ENCODE data around the gene JAK1.

The JAK1 gene

GRCh38 chr1:64917907-64918306 lies 48.4 kb downstream of the JAK1 start:
- no peak for TF ChIP-seq CTCF (IDR thresholded peaks at IDR 0.05; ENCODE audit: extremely low read depth, insufficient read depth, missing control alignments)
- DNase-seq (ENCODE audit: low spot score), result no peak
- in situ Hi-C loops (cut with MboI; ENCODE audit: low pct_unique_long_range_greater_than_20kb, low sequenced_read_pairs, unreplicated experiment), result no loop called here

GRCh38 chr1:64917328-64917861 lies 49.0 kb downstream of the JAK1 start:
- no peak for DNase-seq (ENCODE audit: low spot score)
- TF ChIP-seq CTCF (IDR thresholded peaks at IDR 0.05; ENCODE audit: extremely low read depth, insufficient read depth, missing control alignments), result no peak
- in situ Hi-C loops (cut with MboI; ENCODE audit: low pct_unique_long_range_greater_than_20kb, low sequenced_read_pairs, unreplicated experiment), result no loop called here

GRCh38 chr1:64915381-64916274 lies 50.7 kb downstream of the JAK1 start:
- in situ Hi-C loops (cut with MboI; ENCODE audit: low pct_unique_long_range_greater_than_20kb, low sequenced_read_pairs, unreplicated experiment), result no loop called here
- no peak for TF ChIP-seq CTCF (IDR thresholded peaks at IDR 0.05; ENCODE audit: extremely low read depth, insufficient read depth, missing control alignments)
- no peak for DNase-seq (ENCODE audit: low spot score)

- TF ChIP-seq CTCF (IDR thresholded peaks at IDR 0.05; ENCODE audit: extremely low read depth, insufficient read depth, missing control alignments), result no peak
- in situ Hi-C loops (cut with MboI; ENCODE audit: low pct_unique_long_range_greater_than_20kb, low sequenced_read_pairs, unreplicated experiment), result no loop called here
- no peak for DNase-seq (ENCODE audit: low spot score)
These were observed 52.9 kb downstream of the JAK1 start for GRCh38 chr1:64913361-64914015.

GRCh38 chr1:64912191-64912590 lies 54.2 kb downstream of the JAK1 start:
- TF ChIP-seq CTCF (IDR thresholded peaks at IDR 0.05; ENCODE audit: extremely low read depth, insufficient read depth, missing control alignments), result no peak
- DNase-seq (ENCODE audit: low spot score), result no peak
- in situ Hi-C loops (cut with MboI; ENCODE audit: low pct_unique_long_range_greater_than_20kb, low sequenced_read_pairs, unreplicated experiment), result no loop called here

- DNase-seq (ENCODE audit: low spot score), result no peak
- in situ Hi-C loops (cut with MboI; ENCODE audit: low pct_unique_long_range_greater_than_20kb, low sequenced_read_pairs, unreplicated experiment), result no loop called here
- TF ChIP-seq CTCF (IDR thresholded peaks at IDR 0.05; ENCODE audit: extremely low read depth, insufficient read depth, missing control alignments), result no peak
These were observed 55.0 kb downstream of the JAK1 start for GRCh38 chr1:64911326-64911725.

Data from GM13977 (cell line).